CD4-positive, alpha-beta T cell treated with Interleukin-6 for 4 hours (primary cell): ENCODE data around the gene CKAP2L.
A peak's percentile ranks its signal among the peaks of the same experiment; 100 is the strongest.

ENCODE experiments used
- DNase-seq: peaks from one replicate; pipeline ENCODE4 v3.0.0-alpha.2; 2020; ENCODE audit warnings: mixed read lengths

CKAP2L gene

GRCh38 chr2:112705575-112705974 is 58.8 kb downstream of the CKAP2L start:
- no peak for DNase-seq

- no peak for DNase-seq
These were observed 60.7 kb downstream of the CKAP2L start for GRCh38 chr2:112703684-112704083.

GRCh38 chr2:112701052-112701451 is 63.4 kb downstream of the CKAP2L start:
- no peak for DNase-seq

GRCh38 chr2:112699984-112700667 is 64.3 kb downstream of the CKAP2L start:
- no peak for DNase-seq

GRCh38 chr2:112698834-112699515 is 65.4 kb downstream of the CKAP2L start:
- DNase-seq: no peak

GRCh38 chr2:112694182-112694581 is 70.2 kb downstream of the CKAP2L start:
- no peak for DNase-seq

GRCh38 chr2:112693596-112693995 is 70.8 kb downstream of the CKAP2L start:
- DNase-seq: no peak

GRCh38 chr2:112692918-112693317 is 71.5 kb downstream of the CKAP2L start:
- no peak for DNase-seq

- DNase-seq: peak; percentile 70
These were observed 71.9 kb downstream of the CKAP2L start for GRCh38 chr2:112692495-112692911.

- DNase-seq: no peak
These were observed 72.5 kb downstream of the CKAP2L start for GRCh38 chr2:112691881-112692281.

GRCh38 chr2:112690853-112691401 is 73.5 kb downstream of the CKAP2L start:
- peak; percentile 76 for DNase-seq

GRCh38 chr2:112688086-112688880 is 76.1 kb downstream of the CKAP2L start:
- no peak for DNase-seq

GRCh38 chr2:112687522-112687921 is 76.9 kb downstream of the CKAP2L start:
- no peak for DNase-seq
